DND-41 (cell line): Measurements from ENCODE around the gene PDZRN4.

Source experiments
- ATAC-seq: fragments of 200-7000 bp; cut with Tn5 transposase; 3 replicates; pipeline ENCODE4 v1.9.1; 2021; ENCODE audit warnings: low read depth; ENCODE audit not compliant: insufficient read depth
- DNase-seq: peaks from one replicate; pipeline ENCODE4 v3.0.0-alpha.2; 2020
- H2AFZ ChIP-seq: 2 replicates; pipeline ENCODE4 v1.6.0; 2012; ENCODE audit warnings: low read depth, low read length
- H3K27ac ChIP-seq: 2 replicates; pipeline ENCODE4 v1.5.1; 2012; ENCODE audit warnings: low read length, inconsistent platforms
- H3K27me3 ChIP-seq: fragments of 200-600 bp; sonication (generic); 2 replicates; pipeline ENCODE4 v1.6.0; 2012; ENCODE audit warnings: low read length, mild to moderate bottlenecking, inconsistent platforms; ENCODE audit not compliant: insufficient read depth, poor library complexity
- H3K36me3 ChIP-seq: 2 replicates; pipeline ENCODE4 v1.5.1; 2012; ENCODE audit warnings: low read length, inconsistent platforms; ENCODE audit not compliant: insufficient read depth
- H3K4me1 ChIP-seq: 2 replicates; pipeline ENCODE4 v1.5.1; 2012; ENCODE audit warnings: mild to moderate bottlenecking, low read length; ENCODE audit not compliant: insufficient read depth
- H3K4me2 ChIP-seq: 2 replicates; pipeline ENCODE4 v1.6.0; 2012; ENCODE audit warnings: mild to moderate bottlenecking, moderate library complexity, low read length, inconsistent platforms; ENCODE audit not compliant: insufficient read depth
- H3K4me3 ChIP-seq, 2 experiments: fragments of 200-600 bp in 1 of 2; shearing (Covaris generic) in 1 of 2; 2 replicates each; pipeline ENCODE4 v1.5.1; 2012 to 2016; ENCODE audit warnings: inconsistent platforms in 2 of 2, low read length in 2 of 2, mild to moderate bottlenecking in 2 of 2, low read depth in 1 of 2, moderate library complexity in 1 of 2
- H3K79me2 ChIP-seq: 2 replicates; pipeline ENCODE4 v1.6.0; 2012; ENCODE audit warnings: low read length, inconsistent platforms; ENCODE audit not compliant: insufficient read depth
- H3K9ac ChIP-seq: 2 replicates; pipeline ENCODE4 v1.6.0; 2012; ENCODE audit warnings: low read depth, mild to moderate bottlenecking, inconsistent platforms, low read length, moderate library complexity
- H3K9me3 ChIP-seq: 2 replicates; pipeline ENCODE4 v1.5.1; 2012; ENCODE audit warnings: low read length, moderate library complexity, mild to moderate bottlenecking, inconsistent platforms; ENCODE audit not compliant: insufficient read depth, severe bottlenecking
- H4K20me1 ChIP-seq: 2 replicates; pipeline ENCODE4 v1.6.0; 2012; ENCODE audit warnings: low read length; ENCODE audit not compliant: insufficient read depth
- CTCF ChIP-seq: IDR thresholded peaks from 2 replicates; pipeline ENCODE4 v1.5.1; 2012; ENCODE audit warnings: borderline replicate concordance, low read length, moderate library complexity, mild to moderate bottlenecking; ENCODE audit not compliant: poor library complexity, severe bottlenecking; ENCODE audit errors: extremely low read depth
- EZH2 ChIP-seq: IDR thresholded peaks from 3 replicates; pipeline ENCODE4 v1.6.1; 2012; ENCODE audit warnings: borderline replicate concordance, low read depth, mild to moderate bottlenecking, moderate library complexity, low read length, inconsistent platforms; ENCODE audit not compliant: severe bottlenecking

Gene PDZRN4

GRCh38 chr12:41466802-41467201, 278.7 kb downstream of the PDZRN4 start:
- no peaks in the 10 kb centered on the region for H4K20me1 ChIP-seq
- TF ChIP-seq CTCF: no peak
- no peak for TF ChIP-seq EZH2
- no peak for DNase-seq
- ATAC-seq: no peak
- H3K27ac ChIP-seq: no peak overlapping the region
- H3K4me1 ChIP-seq: no peaks in the 10 kb centered on the region
- no peaks in the 10 kb centered on the region for H3K79me2 ChIP-seq
- no peak overlapping the region for H3K4me3 ChIP-seq
- H3K9ac ChIP-seq: no peak overlapping the region
- H3K4me2 ChIP-seq: no peak overlapping the region
- no peak overlapping the region; the same call in 1 of the 2 replicates for H2AFZ ChIP-seq
- H3K27me3 ChIP-seq: no peaks in the 10 kb centered on the region
- no peaks in the 10 kb centered on the region for H3K36me3 ChIP-seq
- H3K9me3 ChIP-seq: no peaks in the 10 kb centered on the region

- H3K36me3 ChIP-seq: no peaks in the 10 kb centered on the region
- no peak overlapping the region for H3K4me3 ChIP-seq
- ATAC-seq: no peak
- no peak overlapping the region for H3K9ac ChIP-seq
- no peak overlapping the region for H2AFZ ChIP-seq
- DNase-seq: no peak
- no peaks in the 10 kb centered on the region for H3K4me1 ChIP-seq
- H4K20me1 ChIP-seq: no peaks in the 10 kb centered on the region
- H3K9me3 ChIP-seq: no peaks in the 10 kb centered on the region
- TF ChIP-seq CTCF (no peak), EZH2 (no peak)
- H3K27ac ChIP-seq: no peak overlapping the region
- H3K79me2 ChIP-seq: no peaks in the 10 kb centered on the region
- H3K4me2 ChIP-seq: no peak overlapping the region
- H3K27me3 ChIP-seq: no peaks in the 10 kb centered on the region
Observed at GRCh38 chr12:41467591-41468325, 279.6 kb downstream of the PDZRN4 start.

GRCh38 chr12:41468341-41468740, 280.2 kb downstream of the PDZRN4 start:
- no peaks in the 10 kb centered on the region for H3K36me3 ChIP-seq
- DNase-seq: no peak
- no peaks in the 10 kb centered on the region for H4K20me1 ChIP-seq
- H2AFZ ChIP-seq: no peak overlapping the region
- no peak overlapping the region for H3K9ac ChIP-seq
- no peaks in the 10 kb centered on the region for H3K79me2 ChIP-seq
- H3K4me2 ChIP-seq: no peak overlapping the region
- no peaks in the 10 kb centered on the region for H3K27me3 ChIP-seq
- TF ChIP-seq CTCF (no peak), EZH2 (no peak)
- no peaks in the 10 kb centered on the region for H3K9me3 ChIP-seq
- ATAC-seq: no peak
- H3K27ac ChIP-seq: no peak overlapping the region
- H3K4me3 ChIP-seq: no peak overlapping the region
- no peaks in the 10 kb centered on the region for H3K4me1 ChIP-seq
